Activated naive CD4-positive, alpha-beta T cell (primary cell): Measurements from ENCODE around the gene SETD3.

Source experiments
- DNase-seq, 4 experiments: peaks; one replicate each; lab custom pipeline; 2025; lab: John Stamatoyannopoulos, UW

SETD3 gene

DNA sequence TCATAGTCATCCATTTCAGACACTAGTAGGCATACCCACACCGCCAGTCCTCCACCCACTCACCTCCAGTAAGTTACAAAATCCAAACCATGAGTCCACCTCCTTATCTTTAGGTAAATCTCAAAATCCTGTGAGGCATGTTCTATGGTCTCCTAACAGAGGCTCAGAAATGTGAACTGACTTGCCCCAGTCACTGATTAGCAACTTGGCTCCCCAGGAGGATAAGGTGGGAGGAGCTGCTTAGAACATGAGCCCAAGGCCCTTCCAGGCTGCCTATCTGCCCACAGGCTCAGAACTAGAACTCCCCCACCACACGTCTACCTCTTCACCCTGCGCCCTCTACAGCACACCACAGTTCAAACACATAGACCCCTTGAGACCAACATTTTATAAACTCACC, 19.9 kb downstream of the SETD3 start:
- DNase-seq, result no peak

DNA sequence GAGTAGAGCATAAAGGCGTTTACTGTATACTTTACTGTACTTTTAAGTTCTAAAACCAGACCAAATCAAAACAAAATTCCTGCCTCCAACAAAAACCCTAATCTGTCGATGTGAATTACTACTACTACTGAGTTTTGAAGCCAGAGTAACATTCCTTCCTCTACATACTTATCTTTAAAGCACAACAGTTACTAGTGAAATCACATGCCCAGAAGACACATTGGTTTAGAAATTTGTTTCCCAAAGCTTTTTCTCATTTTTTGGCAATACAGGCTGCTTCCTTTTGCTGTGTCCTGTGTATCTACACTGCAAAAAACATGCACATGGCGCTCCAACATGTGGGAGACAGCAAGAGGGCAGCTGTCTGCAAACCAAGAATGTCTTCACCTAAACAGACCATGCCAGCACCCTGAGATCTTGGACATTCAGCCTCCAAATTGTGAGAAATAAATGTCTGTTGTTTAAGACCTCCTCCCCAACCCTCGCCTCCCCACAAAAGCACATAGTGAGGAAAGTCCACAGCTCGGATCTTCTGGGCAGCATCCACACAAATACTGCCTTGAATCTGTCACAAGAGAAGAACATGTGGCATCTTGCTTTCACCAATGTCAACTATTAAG, 21.1 kb downstream of the SETD3 start:
- DNase-seq, result no peak

DNA sequence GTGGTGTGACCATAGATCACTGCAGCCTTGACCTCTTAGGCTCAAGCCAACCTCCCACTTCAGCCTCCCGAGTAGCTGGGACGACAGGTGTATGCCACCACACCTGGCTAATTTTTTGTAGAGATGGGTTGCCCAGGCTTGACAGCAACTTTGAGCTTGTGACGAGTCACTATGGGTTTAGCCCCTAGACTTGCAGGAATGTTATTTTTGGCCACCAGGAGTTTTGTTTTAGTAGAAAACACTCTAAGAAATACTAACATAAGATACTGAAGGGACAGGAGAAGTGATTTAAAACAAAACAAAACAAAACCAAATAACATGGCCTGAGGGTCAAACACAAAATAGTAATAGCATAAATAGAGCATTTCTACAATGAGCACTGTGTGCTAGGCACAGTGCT, 26.4 kb downstream of the SETD3 start:
- no peak for DNase-seq

DNA sequence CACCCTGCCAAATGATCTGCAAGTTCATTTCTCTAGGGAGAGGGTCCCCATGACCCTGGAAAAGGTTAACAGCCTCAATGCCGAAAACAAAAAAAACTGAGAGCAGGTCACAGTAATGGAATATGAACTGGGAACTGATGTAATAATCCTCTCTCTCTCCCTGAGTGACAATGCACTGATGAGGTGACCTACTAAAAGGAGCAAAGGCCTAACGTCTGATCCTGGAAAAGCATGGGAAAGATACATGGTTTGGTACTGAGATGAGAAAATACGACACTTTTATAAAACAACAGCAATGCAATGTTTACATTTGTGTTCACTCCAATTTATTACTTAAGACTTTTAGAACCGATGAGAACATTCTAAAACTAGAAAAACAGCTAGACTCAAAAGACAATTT, 27.7 kb downstream of the SETD3 start:
- DNase-seq, result no peak

- no peak for DNase-seq
Measured at GRCh38 chr14:99451234-99451633, 29.4 kb downstream of the SETD3 start.

DNA sequence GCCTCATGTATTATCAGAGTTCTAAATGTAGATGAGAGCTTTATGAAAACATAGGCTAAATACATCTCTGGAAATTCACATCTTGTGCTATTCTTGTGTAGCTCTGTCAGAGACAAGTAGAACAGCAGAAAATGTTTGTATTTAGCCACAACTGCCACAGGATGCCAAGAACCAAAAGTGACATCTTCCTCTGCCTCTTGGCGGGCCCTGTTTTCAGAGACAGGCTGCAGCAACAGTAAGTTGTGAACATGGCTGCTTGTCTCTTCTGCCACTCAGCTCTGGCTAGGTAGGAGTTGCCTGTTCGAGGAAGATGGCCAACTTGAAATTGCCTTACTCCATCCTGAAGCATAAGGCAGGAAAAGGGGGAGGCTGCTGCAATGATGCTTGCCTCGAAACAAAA, 30.4 kb downstream of the SETD3 start:
- DNase-seq, result no peak

- DNase-seq, result no peak
Measured at GRCh38 chr14:99447739-99448138, 32.9 kb downstream of the SETD3 start.

DNA sequence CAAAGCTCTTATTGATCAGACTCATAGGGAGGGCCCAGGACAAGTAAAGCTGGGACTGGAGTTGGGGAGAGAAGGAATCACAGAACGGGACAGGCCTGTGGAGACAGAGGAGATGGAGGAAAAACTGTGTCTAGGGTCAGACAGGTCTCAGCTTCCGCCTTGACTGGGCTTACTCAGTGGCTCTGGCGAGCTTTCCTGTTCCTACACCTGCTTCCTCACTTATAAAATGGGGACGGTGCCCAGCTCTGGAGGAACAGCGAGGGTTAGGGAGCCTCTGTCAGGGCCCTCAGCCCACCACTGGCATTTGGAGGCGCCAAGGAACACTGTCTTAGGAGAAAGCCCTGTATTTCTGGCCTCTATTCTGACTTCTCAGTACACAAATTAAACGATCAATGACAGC, 34.7 kb downstream of the SETD3 start:
- DNase-seq, result no peak

GRCh38 chr14:99441918-99442317, 38.7 kb downstream of the SETD3 start:
- no peak for DNase-seq

GRCh38 chr14:99441157-99441870, 39.3 kb downstream of the SETD3 start:
- no peak for DNase-seq

GRCh38 chr14:99440278-99440677, 40.4 kb downstream of the SETD3 start:
- DNase-seq, result no peak

DNA sequence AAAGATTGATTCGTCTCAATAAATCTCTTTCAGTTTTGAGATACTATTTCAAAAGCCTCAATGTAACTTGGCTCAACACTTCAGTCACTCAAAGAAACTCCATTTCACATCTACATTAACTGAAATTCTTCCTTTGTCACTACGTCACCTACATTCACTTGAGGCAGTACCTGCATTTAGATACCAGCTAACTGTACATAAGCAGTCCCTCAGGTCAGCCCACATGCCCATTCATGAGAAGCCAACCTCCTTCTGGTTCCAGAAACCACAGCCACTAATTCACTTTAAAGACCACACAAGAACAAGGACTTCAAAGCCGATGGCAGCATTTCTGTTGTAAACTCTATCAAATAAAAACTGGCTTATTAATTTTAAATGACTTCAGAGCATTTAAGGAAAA, 43.0 kb downstream of the SETD3 start:
- no peak for DNase-seq

- DNase-seq, result no peak
Measured at GRCh38 chr14:99436247-99437180, 44.1 kb downstream of the SETD3 start.

DNA sequence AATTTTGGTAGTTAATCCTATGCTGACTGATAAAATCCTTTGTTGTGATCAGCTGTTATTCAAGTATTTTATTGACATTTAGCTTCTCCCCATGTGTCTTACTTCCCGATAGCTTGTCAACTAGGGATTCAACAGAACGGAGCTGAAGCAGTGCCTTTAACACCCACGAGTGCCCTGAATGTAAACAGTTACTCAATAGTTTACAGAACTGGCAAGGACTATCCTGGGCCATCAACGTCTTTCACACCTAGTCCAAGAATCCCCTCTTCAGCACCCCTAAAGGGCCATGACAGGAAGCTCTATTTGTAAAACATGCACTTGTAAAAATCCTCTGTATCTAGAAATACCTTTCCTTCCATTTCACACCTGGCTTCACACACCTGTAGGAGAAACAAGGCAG, 45.3 kb downstream of the SETD3 start:
- DNase-seq, result no peak

DNA sequence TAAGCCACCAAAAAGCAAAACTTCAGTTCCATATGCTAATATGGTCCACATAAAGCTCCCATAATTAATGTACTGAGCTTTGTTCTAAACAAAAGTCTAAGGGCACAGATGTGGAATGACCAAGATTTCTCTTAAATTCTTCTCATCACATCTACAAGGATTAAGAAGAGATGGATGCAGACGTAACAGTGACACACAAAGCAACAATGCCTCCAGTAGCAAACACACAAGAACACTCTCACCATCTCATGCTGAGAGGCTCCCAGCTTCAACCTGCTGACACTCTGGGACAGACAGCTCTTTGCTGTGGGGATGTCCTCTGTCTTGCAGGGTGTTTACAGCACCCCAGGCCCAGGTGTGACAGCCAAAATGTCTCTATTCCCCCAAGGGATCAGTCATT, 48.2 kb downstream of the SETD3 start:
- DNase-seq, result no peak

DNA sequence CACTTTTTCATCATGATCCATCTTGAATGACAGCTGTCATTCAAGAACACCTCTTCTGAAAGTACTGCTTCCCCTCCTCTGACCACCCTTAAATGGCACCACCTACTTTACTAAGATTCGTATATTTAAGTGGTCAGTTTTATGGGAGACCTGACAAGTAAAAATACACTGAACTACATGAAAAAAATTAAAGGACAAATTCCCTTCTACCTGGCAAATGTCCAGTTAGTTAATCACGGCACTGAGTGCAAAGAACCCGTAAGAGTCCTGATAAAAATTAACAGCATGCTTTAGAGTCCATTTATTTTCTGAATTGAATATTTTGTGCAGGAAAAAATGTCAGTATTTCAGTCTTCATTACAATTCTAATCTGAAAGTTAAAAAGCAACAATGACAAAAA, 48.7 kb downstream of the SETD3 start:
- DNase-seq, result no peak

GRCh38 chr14:99430491-99430890, 50.2 kb downstream of the SETD3 start:
- no peak for DNase-seq

DNA sequence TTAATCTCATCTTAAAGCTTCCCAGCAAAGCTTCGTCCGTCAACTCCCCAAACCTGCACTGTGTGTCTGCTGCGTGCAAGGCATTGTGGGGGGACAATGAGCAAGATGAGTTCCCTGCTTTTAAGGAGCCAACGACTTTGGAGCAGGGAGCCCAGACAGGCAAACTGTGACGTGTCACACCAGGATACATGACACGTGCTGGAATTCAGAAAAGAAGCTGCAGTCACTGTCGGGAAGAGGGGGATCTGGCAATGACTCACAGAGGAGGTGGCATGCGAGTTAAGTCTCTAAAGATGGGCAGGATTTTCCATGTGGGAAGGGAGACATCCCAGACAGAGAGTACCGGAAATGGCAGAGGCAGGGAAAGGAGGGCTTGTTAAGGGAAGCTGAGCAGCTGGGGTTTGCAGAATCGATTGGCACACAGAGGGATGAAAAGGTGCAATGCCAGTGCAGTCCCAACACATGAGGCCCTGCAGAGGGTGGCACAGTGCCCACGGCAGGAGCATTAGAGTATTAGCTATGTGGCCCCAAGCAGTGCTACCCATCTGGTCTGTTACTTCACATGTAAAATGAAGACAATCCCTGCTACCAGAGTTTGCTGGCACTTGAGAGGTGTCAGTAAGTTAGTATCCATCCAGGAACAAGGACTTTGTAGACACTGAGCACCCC, 52.9 kb downstream of the SETD3 start:
- DNase-seq, result no peak

DNA sequence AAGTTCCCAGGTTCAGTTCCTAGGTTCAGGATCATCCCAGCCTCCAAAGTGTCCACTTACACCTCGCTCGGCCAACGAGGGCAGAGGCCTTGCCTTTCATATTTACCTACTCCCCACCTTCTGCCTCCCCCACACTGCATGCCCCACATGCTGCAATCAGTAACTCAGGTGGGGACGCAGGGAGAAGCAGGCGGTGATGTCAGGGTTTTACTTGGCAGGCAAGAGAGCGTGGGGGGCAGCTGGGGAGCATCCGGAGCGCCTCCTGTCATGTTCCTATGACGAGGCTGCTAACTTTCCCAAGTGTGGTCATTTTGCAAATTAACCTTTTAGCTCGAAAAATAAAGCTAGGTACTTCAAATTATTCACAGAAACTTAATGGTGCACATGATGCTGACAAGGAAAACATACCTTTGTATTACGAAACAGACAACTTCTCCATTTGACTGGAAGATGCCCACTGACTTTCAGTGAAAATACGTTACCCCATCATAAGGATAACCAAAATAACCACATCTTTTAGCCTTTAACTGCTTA, 53.8 kb downstream of the SETD3 start:
- no peak for DNase-seq

GRCh38 chr14:99426265-99426664, 54.4 kb downstream of the SETD3 start:
- no peak for DNase-seq

- no peak for DNase-seq
Measured at GRCh38 chr14:99425272-99425681, 55.4 kb downstream of the SETD3 start.

GRCh38 chr14:99424306-99424877, 56.3 kb downstream of the SETD3 start:
- DNase-seq, result no peak
